Adipose tissue (tissue), 3 donors: Measurements from ENCODE around the gene NRN1. TPM values are rescaled to one million over a fixed set of nuclear protein-coding genes. Genes with fewer than 3 reads are reported as not detected.
"Not testable (repeated sequence)": the region's sequence is repeated elsewhere in the genome, so short reads cannot be mapped to it uniquely, and the experiment has no call there.

Source experiments
- H3K27ac ChIP-seq: one replicate; pipeline ENCODE4 v1.5.1; 2013; ENCODE audit warnings: low read depth, low read length
- WGBS, 3 donors: extraction: QIAGEN DNeasy Blood & Tissue Kit; methylation state at CpG; one replicate each; pipeline ENCODE4 v1.1.7; 2013; 5-methylcytosine and 5-hydroxymethylcytosine counted together
- polyA plus RNA-seq, 3 donors: library from polyadenylated mRNA; stranded (reverse); fragments of 200-250 nt; gene quantifications; one replicate each; pipeline ENCODE4 v1.2.3, GENCODE V29; 2013
- donor health status: healthy with polysubstance abuse.
- donor health status: Bipolar disorder and iron deficiency.
- donor health status: healthy.

The NRN1 gene
- polyA plus RNA-seq, result 10 to 100 TPM in 2 of 3 donors, 1 to 10 TPM in 1; 3.3 to 35.0 (median 25.9) TPM

- WGBS, 3 donors, result 5 to 6% (median 6%) methylated on average over 47 to 51 of the region's 51 CpGs
- H3K27ac ChIP-seq, result no peak within 1 kb of the TSS
Measured at GRCh38 chr6:6006428-6007365, at the start of gene NRN1. TSS of gene NRN1 (minus strand) at chr6:6006925. CDS start at chr6:6006749, 176 bp downstream.

- WGBS, 3 donors, result 65 to 75% (median 66%) methylated on average over 3 of the region's 3 CpGs
Measured at GRCh38 chr6:6052216-6052615, 45.5 kb upstream of the NRN1 start.

GRCh38 chr6:6046716-6047115 lies 40.0 kb upstream of the NRN1 start:
- 61 to 80% (median 76%) methylated on average over 2 of the region's 2 CpGs for WGBS, 3 donors
- H3K27ac ChIP-seq, result no peak overlapping the region

More at GRCh38 chr6:6052216-6052615, 45.5 kb upstream of the NRN1 start:
- no peak overlapping the region for H3K27ac ChIP-seq

- H3K27ac ChIP-seq, result no peak overlapping the region
- WGBS, 3 donors, result 53 to 66% (median 65%) methylated on average over 3 of the region's 3 CpGs
Measured at GRCh38 chr6:6039946-6040509, 33.3 kb upstream of the NRN1 start.

- WGBS, 3 donors, result 80 to 90% (median 89%) methylated on average over 4 of the region's 4 CpGs
- H3K27ac ChIP-seq, result no peak overlapping the region
Measured at GRCh38 chr6:6037179-6037578, 30.5 kb upstream of the NRN1 start.

GRCh38 chr6:6033858-6034257 lies 27.1 kb upstream of the NRN1 start:
- WGBS, 3 donors, result 43 to 59% (median 55%) methylated on average over 4 of the region's 4 CpGs
- no peak overlapping the region for H3K27ac ChIP-seq

GRCh38 chr6:6026513-6027205 lies 19.9 kb upstream of the NRN1 start:
- H3K27ac ChIP-seq, result no peak overlapping the region
- WGBS, 3 donors, result 56 to 64% (median 62%) methylated on average over 2 of the region's 2 CpGs

GRCh38 chr6:6025736-6026135 lies 19.0 kb upstream of the NRN1 start:
- no peak overlapping the region for H3K27ac ChIP-seq
- 41 to 67% (median 59%) methylated on average over 5 of the region's 5 CpGs for WGBS, 3 donors

GRCh38 chr6:6024220-6024619 lies 17.5 kb upstream of the NRN1 start:
- no peak overlapping the region for H3K27ac ChIP-seq
- 37 to 86% (median 76%) methylated on average over 5 of the region's 5 CpGs for WGBS, 3 donors

- WGBS, 3 donors, result 57 to 70% (median 68%) methylated on average over 2 of the region's 2 CpGs
- not testable (repeated sequence) for H3K27ac ChIP-seq
Measured at GRCh38 chr6:6022841-6023240, 16.1 kb upstream of the NRN1 start.

GRCh38 chr6:6008648-6009421 lies 2.1 kb upstream of the NRN1 start:
- no peak overlapping the region for H3K27ac ChIP-seq

GRCh38 chr6:6008089-6008647 lies 1.4 kb upstream of the NRN1 start:
- WGBS, 3 donors, result 2 to 4% (median 4%) methylated on average over 17 to 18 of the region's 18 CpGs
- H3K27ac ChIP-seq, result no peak overlapping the region

More at GRCh38 chr6:6008648-6009421, 2.1 kb upstream of the NRN1 start:
- 0 to 2% (median 0%) methylated on average over 55 to 62 of the region's 62 CpGs for WGBS, 3 donors

- WGBS, 3 donors, result 3% methylated on average over 54 to 57 of the region's 57 CpGs
- no peak overlapping the region for H3K27ac ChIP-seq
Measured at GRCh38 chr6:6007366-6008088, 802 bp upstream of the NRN1 start.

- no peak overlapping the region for H3K27ac ChIP-seq
- 6 to 9% (median 7%) methylated on average over 10 of the region's 10 CpGs for WGBS, 3 donors
Measured at GRCh38 chr6:6006006-6006427, 708 bp downstream of the NRN1 start.

GRCh38 chr6:6005051-6006005 lies 1.4 kb downstream of the NRN1 start:
- WGBS, 3 donors, result 5 to 11% (median 9%) methylated on average over 13 of the region's 13 CpGs
- no peak overlapping the region for H3K27ac ChIP-seq

- H3K27ac ChIP-seq, result no peak overlapping the region
- WGBS, 3 donors, result 10 to 15% (median 10%) methylated on average over 37 of the region's 37 CpGs
Measured at GRCh38 chr6:6004390-6004995, 2.2 kb downstream of the NRN1 start.
